ENCODE data around the gene YPEL2.
A peak's percentile ranks its signal among the peaks of the same experiment; 100 is the strongest.

Gene YPEL2

DNA sequence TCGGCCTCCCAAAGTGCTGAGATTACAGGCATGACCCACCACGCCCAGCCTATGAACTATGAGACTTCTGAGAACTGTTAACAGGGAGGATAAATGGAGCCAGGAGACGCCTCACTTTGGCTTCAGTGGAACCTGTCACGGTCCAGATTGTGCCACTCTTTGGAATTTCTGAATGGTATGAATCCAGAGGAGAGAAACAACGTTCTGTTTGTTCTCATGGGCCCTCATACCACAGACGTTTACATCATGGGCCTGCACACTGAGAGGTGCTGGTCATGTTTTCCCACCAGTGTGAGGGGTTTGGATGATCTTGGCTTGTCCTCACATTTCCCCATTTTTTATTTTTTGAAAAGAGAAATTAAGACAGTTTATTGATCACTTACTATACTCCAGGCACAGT lies 90.3 kb downstream of the YPEL2 start:
- no peak for TF ChIP-seq Cebpa-rat (IDR thresholded peaks at IDR 0.05)
- H3K4me1 ChIP-seq = peaks cover 34% of the 10 kb centered on the region

DNA sequence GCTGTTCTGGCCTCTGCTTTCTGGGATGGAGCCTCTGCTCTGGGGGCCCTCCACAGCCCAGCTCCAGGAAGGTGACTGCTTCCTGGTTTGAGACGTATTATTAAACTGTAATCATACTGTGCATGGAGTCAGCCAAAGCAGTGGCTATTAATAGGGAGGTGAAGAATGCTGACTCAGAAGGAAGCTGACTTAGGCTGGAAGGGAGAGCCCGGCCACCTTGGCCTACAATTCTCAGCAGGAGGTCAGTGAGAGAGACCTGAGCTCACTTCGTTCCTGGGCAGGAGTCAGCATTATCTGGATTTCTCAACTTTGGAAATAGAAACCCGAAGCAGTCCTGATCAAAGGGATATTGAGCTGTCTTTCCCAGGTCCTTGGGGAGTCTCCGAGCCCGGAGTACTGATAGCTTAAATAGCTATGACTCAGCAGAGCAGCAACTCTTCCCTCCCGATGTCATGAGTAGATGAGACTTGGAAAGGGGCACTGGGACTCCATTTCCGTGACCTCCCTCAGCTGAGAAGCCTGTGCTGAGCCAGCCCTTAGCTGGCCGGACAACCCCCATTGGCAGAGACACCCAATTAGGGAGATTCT lies 91.8 kb downstream of the YPEL2 start:
- Histone ChIP-seq H4K20me1 (no peaks in the 10 kb centered on the region), H3K9me3 (no peaks in the 10 kb centered on the region), H3K36me3 (no peaks in the 10 kb centered on the region), H3K27me3 (no peaks in the 10 kb centered on the region), H3K4me2 (no peak overlapping the region), H3K27ac (peak overlapping the region; percentile 31; the same call in 1 of the 2 replicates), H3K4me1 (peaks cover 38% of the 10 kb centered on the region), H3K9ac (no peak overlapping the region), H3K4me3 (no peak overlapping the region)
- no peak for TF ChIP-seq Cebpa-rat (IDR thresholded peaks at IDR 0.05)

More for the DNA sequence above, 90.3 kb downstream of the YPEL2 start:
- H4K20me1 ChIP-seq = no peaks in the 10 kb centered on the region
- H3K9ac ChIP-seq = no peak overlapping the region
- H3K4me2 ChIP-seq = no peak overlapping the region
- no peaks in the 10 kb centered on the region for H3K36me3 ChIP-seq
- no peak overlapping the region for H3K27ac ChIP-seq
- no peaks in the 10 kb centered on the region for H3K9me3 ChIP-seq
- no peaks in the 10 kb centered on the region for H3K27me3 ChIP-seq
- no peak overlapping the region for H3K4me3 ChIP-seq

- no peak for TF ChIP-seq Cebpa-rat (IDR thresholded peaks at IDR 0.05)
- Histone ChIP-seq H3K27ac (peak overlapping the region; percentile 31; the same call in 1 of the 2 replicates), H3K4me1 (peaks cover 38% of the 10 kb centered on the region)
These were observed 92.4 kb downstream of the YPEL2 start for GRCh38 chr17:59423903-59424302.

GRCh38 chr17:59424331-59424730 lies 92.9 kb downstream of the YPEL2 start:
- Histone ChIP-seq H3K9ac (no peak overlapping the region), H3K4me1 (peaks cover 38% of the 10 kb centered on the region), H3K4me3 (no peak overlapping the region), H3K4me2 (no peak overlapping the region), H3K27me3 (no peaks in the 10 kb centered on the region), H3K27ac (no peak overlapping the region), H4K20me1 (no peaks in the 10 kb centered on the region), H3K36me3 (no peaks in the 10 kb centered on the region), H3K9me3 (no peaks in the 10 kb centered on the region)
- no peak for TF ChIP-seq Cebpa-rat (IDR thresholded peaks at IDR 0.05)

More at GRCh38 chr17:59423903-59424302, 92.4 kb downstream of the YPEL2 start:
- no peaks in the 10 kb centered on the region for H3K36me3 ChIP-seq
- no peak overlapping the region for H3K4me3 ChIP-seq
- no peaks in the 10 kb centered on the region for H3K27me3 ChIP-seq
- H3K9me3 ChIP-seq = no peaks in the 10 kb centered on the region
- no peaks in the 10 kb centered on the region for H4K20me1 ChIP-seq
- no peak overlapping the region for H3K9ac ChIP-seq
- H3K4me2 ChIP-seq = no peak overlapping the region

GRCh38 chr17:59425085-59425931 lies 93.9 kb downstream of the YPEL2 start:
- Histone ChIP-seq H3K27ac (peak overlapping the region; percentile 63), H3K27me3 (no peaks in the 10 kb centered on the region), H3K4me2 (peak overlapping the region; percentile 79), H4K20me1 (no peaks in the 10 kb centered on the region), H3K9me3 (no peaks in the 10 kb centered on the region), H3K4me1 (peaks cover 38% of the 10 kb centered on the region), H3K9ac (peak overlapping the region; percentile 39; the same call in 1 of the 2 replicates), H3K36me3 (no peaks in the 10 kb centered on the region), H3K4me3 (no peak overlapping the region)
- TF ChIP-seq Cebpa-rat (IDR thresholded peaks at IDR 0.05) = no peak

- peak overlapping the region; percentile 63 for H3K27ac ChIP-seq
- peak overlapping the region; percentile 13; the same call in 1 of the 2 replicates for H3K9ac ChIP-seq
- TF ChIP-seq Cebpa-rat (IDR thresholded peaks at IDR 0.05) = no peak
- H3K27me3 ChIP-seq = no peaks in the 10 kb centered on the region
- no peak overlapping the region for H3K4me3 ChIP-seq
- no peaks in the 10 kb centered on the region for H3K36me3 ChIP-seq
- H4K20me1 ChIP-seq = no peaks in the 10 kb centered on the region
- no peaks in the 10 kb centered on the region for H3K9me3 ChIP-seq
- H3K4me1 ChIP-seq = peaks cover 38% of the 10 kb centered on the region
- peak overlapping the region; percentile 79 for H3K4me2 ChIP-seq
These were observed 94.6 kb downstream of the YPEL2 start for GRCh38 chr17:59426031-59426430.

- Histone ChIP-seq H3K4me1 (peaks cover 38% of the 10 kb centered on the region), H4K20me1 (no peaks in the 10 kb centered on the region), H3K9ac (no peak overlapping the region), H3K4me2 (no peak overlapping the region), H3K36me3 (no peaks in the 10 kb centered on the region), H3K9me3 (peaks cover under 1% of the 10 kb centered on the region; the same call in 1 of the 2 replicates), H3K4me3 (no peak overlapping the region), H3K27me3 (no peaks in the 10 kb centered on the region), H3K27ac (no peak overlapping the region)
- no peak for TF ChIP-seq Cebpa-rat (IDR thresholded peaks at IDR 0.05)
These were observed 96.0 kb downstream of the YPEL2 start for GRCh38 chr17:59427425-59427921.

DNA sequence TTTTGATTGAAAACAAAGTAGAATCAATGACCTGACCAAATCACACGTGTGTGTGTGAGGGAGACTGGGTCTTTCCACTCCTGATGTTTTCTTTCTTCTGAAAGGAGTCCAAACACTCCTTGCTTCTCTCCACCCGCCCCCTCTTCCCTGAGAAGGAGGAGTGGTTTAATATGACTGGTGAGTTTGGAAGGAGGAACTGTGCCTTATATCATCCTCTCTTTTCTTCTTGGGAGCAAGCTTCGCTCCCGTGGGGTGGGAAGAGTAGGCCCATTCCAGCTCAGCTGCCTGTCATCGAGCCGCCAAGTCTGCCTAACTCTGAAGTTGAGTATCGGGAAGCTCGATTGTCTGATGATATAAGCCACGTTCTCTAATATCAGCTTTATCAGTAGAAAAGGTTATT lies 96.5 kb downstream of the YPEL2 start:
- H4K20me1 ChIP-seq = no peaks in the 10 kb centered on the region
- no peak overlapping the region for H3K27ac ChIP-seq
- H3K9ac ChIP-seq = no peak overlapping the region
- peaks cover 35% of the 10 kb centered on the region for H3K4me1 ChIP-seq
- H3K9me3 ChIP-seq = peaks cover 6% of the 10 kb centered on the region; the same call in 1 of the 2 replicates
- H3K36me3 ChIP-seq = no peaks in the 10 kb centered on the region
- no peak overlapping the region for H3K4me3 ChIP-seq
- H3K27me3 ChIP-seq = no peaks in the 10 kb centered on the region
- H3K4me2 ChIP-seq = no peak overlapping the region
- TF ChIP-seq Cebpa-rat (IDR thresholded peaks at IDR 0.05) = no peak

DNA sequence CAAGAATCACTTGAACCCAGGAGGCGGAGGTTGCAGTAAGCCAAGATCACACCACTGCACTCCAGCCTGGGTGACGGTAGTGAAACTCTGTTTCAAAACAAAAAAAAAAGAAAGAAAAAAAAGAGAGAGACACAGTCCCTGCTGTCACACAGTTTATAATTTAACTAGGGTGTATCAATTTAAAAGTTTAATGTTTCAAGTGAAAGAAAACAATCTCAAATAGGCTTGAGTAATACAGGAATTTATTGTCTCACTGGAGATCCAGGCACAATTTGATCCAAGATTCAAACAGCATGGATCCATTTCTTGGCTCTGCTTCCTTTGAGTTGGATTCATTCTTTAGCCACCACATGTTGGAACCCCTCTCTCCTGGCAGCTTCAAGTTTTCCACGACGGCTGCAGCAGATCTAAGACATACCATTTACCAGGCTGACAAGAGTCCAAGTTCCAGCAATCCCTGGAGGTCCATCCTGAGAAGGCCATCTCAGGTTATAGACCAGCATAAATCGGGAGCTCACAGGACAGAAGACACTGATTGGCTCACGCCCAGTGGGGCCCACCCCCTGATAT lies 97.5 kb downstream of the YPEL2 start:
- Histone ChIP-seq H3K4me3 (no peak overlapping the region), H3K27me3 (no peaks in the 10 kb centered on the region), H4K20me1 (no peaks in the 10 kb centered on the region), H3K27ac (no peak overlapping the region), H3K9ac (no peak overlapping the region), H3K4me1 (peaks cover 28% of the 10 kb centered on the region), H3K4me2 (no peak overlapping the region), H3K9me3 (peaks cover 6% of the 10 kb centered on the region; the same call in 1 of the 2 replicates), H3K36me3 (no peaks in the 10 kb centered on the region)
- TF ChIP-seq Cebpa-rat (IDR thresholded peaks at IDR 0.05) = no peak

Measured in BLaER1 (cell line).